HG02610 (cell line): ENCODE data around the gene HSPBP1.

Experiments
- ATAC-seq: cut with Tn5 transposase; IDR thresholded peaks from one replicate; pipeline ENCODE4 v1.9.1; 2021; ENCODE audit warnings: mild to moderate bottlenecking, moderate library complexity; ENCODE audit not compliant: unreplicated experiment

HSPBP1 gene

GRCh38 chr19:55305491-55305890, 25.6 kb upstream of the HSPBP1 start:
- ATAC-seq, result no peak

GRCh38 chr19:55304980-55305379, 25.1 kb upstream of the HSPBP1 start:
- ATAC-seq, result no peak

GRCh38 chr19:55304279-55304978, 24.5 kb upstream of the HSPBP1 start:
- no peak for ATAC-seq

- no peak for ATAC-seq
These were observed 23.6 kb upstream of the HSPBP1 start for GRCh38 chr19:55303477-55303876.

- ATAC-seq, result no peak
These were observed 22.4 kb upstream of the HSPBP1 start for GRCh38 chr19:55302318-55302703.

- ATAC-seq, result peak; percentile 76
These were observed 21.8 kb upstream of the HSPBP1 start for GRCh38 chr19:55301459-55302317.

GRCh38 chr19:55300886-55301458, 21.1 kb upstream of the HSPBP1 start:
- ATAC-seq, result no peak

- no peak for ATAC-seq
These were observed 20.1 kb upstream of the HSPBP1 start for GRCh38 chr19:55299991-55300390.

GRCh38 chr19:55297267-55297666, 17.4 kb upstream of the HSPBP1 start:
- ATAC-seq, result no peak

GRCh38 chr19:55289117-55289796, 9.3 kb upstream of the HSPBP1 start:
- ATAC-seq, result no peak

- no peak for ATAC-seq
These were observed 7.6 kb upstream of the HSPBP1 start for GRCh38 chr19:55287361-55288079.

- no peak for ATAC-seq
These were observed 5.5 kb upstream of the HSPBP1 start for GRCh38 chr19:55285229-55285890.

GRCh38 chr19:55284405-55285058, 4.6 kb upstream of the HSPBP1 start:
- no peak for ATAC-seq

- ATAC-seq, result no peak
These were observed 3.9 kb upstream of the HSPBP1 start, which contains the start of gene BRSK1 for GRCh38 chr19:55283548-55284377. Gene BRSK1 (plus strand): TSS chr19:55283997. CDS start chr19:55284443, 446 bp downstream.

- ATAC-seq, result no peak
These were observed 570 bp downstream of the HSPBP1 start for GRCh38 chr19:55279340-55279739.

- ATAC-seq, result no peak
These were observed 1.3 kb downstream of the HSPBP1 start for GRCh38 chr19:55278391-55279135.

- ATAC-seq, result no peak
These were observed 2.4 kb downstream of the HSPBP1 start for GRCh38 chr19:55277494-55277893.
